ENCODE results near the gene DLGAP3.

GRCh38 chr1:34915521-34915920, 13.9 kb downstream of the DLGAP3 start:
- TF ChIP-seq EZH2 (IDR thresholded peaks at IDR 0.05; ENCODE audit: borderline replicate concordance, insufficient read depth, low read length, poor library complexity, severe bottlenecking): no peak
- TF ChIP-seq POLR2AphosphoS5 (IDR thresholded peaks at IDR 0.05): no peak
- no peak for TF ChIP-seq REST (IDR thresholded peaks at IDR 0.05; ENCODE audit: borderline replicate concordance)
- TF ChIP-seq CTCF (IDR thresholded peaks at IDR 0.05; ENCODE audit: poor library complexity, severe bottlenecking): no peak
- TF ChIP-seq RAD21 (conservative IDR thresholded peaks at IDR 0.05): no peak
- no peak for TF ChIP-seq EP300 (conservative IDR thresholded peaks at IDR 0.05; ENCODE audit: poor library complexity, severe bottlenecking)
